ENCODE results near the gene PIANP.

GRCh38 chr12:6748761-6749160 is 48.1 kb upstream of the PIANP start:
- no peak for TF ChIP-seq CTCF (IDR thresholded peaks at IDR 0.05; ENCODE audit: borderline replicate concordance, extremely low read depth, low read length, poor library complexity, severe bottlenecking)
- no peak for TF ChIP-seq EZH2 (IDR thresholded peaks at IDR 0.05; ENCODE audit: borderline replicate concordance, low read depth, low read length, severe bottlenecking)
